ENCODE results near the gene LRRC36. TPM values are rescaled to one million over a fixed set of nuclear protein-coding genes. Genes with fewer than 3 reads are reported as not detected.
A peak's percentile ranks its signal among the peaks of the same experiment; 100 is the strongest.
"Not testable (repeated sequence)": the region's sequence is repeated elsewhere in the genome, so short reads cannot be mapped to it uniquely, and the experiment has no call there.

LRRC36 gene
- total RNA-seq, 1 experiment from 2014 or later: not detected

DNA sequence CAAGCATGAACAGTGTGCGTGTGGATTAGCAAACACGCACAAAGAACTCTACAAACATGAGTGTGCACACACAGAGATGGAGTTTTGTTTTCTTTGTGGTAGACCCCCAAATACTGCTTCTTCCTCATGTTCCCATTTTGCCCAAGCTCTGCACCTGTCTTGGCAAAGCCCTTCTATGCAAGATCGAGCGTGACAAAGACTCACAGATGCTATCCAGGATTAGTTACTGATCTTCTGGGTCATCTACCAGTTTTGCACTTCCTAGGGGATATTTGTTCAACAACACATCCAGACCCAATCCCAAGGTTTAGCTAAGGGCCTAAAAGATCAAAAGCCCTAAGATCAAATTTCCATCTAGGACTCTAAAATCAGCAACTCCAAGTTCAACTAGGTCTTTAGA lies 16.0 kb downstream of the LRRC36 start:
- no peaks in the 10 kb centered on the region for H3K36me3 ChIP-seq
- H3K27ac ChIP-seq: no peak overlapping the region
- H3K27me3 ChIP-seq (replicated peaks): no peaks in the 10 kb centered on the region
- H3K9me3 ChIP-seq (replicated peaks): no peaks in the 10 kb centered on the region
- no peak for DNase-seq (ENCODE audit: low read depth in 1 of 2, low spot score in 2 of 2)
- H3K4me3 ChIP-seq: no peak overlapping the region
- H3K4me1 ChIP-seq (replicated peaks): peaks cover 3% of the 10 kb centered on the region; the same call in 1 of the 2 replicates

DNA sequence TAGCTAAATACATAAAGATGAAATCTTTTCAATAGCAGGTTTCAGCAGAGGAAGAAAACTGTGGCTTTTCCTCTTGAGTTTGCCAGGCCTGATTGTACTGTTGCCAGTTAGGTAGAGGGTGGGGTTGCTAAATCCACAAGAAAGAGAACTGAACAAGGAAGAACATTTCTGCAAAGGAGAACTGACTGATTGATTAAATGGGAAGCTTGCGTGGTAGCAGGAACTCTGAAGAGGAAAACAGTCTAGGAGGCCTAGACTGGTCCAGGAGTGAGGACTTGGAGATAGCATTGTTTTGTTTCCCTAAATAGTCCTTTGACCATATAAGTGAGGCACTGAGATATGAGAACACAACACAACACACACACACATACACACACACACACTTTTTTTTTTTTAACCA lies 18.8 kb downstream of the LRRC36 start:
- DNase-seq (ENCODE audit: low read depth in 1 of 2, low spot score in 2 of 2): no peak
- H3K27me3 ChIP-seq (replicated peaks): no peaks in the 10 kb centered on the region
- no peak overlapping the region for H3K27ac ChIP-seq
- H3K36me3 ChIP-seq: no peaks in the 10 kb centered on the region
- H3K4me3 ChIP-seq: no peak overlapping the region
- H3K9me3 ChIP-seq (replicated peaks): no peaks in the 10 kb centered on the region
- peaks cover 3% of the 10 kb centered on the region; the same call in 1 of the 2 replicates for H3K4me1 ChIP-seq (replicated peaks)

DNA sequence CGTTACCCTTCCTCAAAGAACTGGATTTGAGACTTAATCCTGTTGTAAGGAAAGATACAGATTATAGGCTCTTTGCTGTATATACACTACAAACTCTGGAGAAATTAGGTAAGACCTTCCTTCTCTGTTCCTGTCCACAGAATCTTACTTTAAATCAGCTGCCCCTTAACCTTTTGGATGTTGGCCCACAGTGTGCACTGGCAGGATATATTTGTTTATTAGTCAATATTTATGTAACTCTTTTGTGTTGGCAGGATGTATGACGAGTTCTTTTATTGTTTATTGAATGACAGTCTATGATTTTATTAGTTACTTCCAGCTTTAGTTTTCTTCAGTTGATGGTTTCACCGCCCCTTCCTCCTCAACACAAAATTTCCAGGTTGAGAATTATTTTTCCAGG lies 19.7 kb downstream of the LRRC36 start:
- Histone ChIP-seq H3K27ac (no peak overlapping the region), H3K4me1 (replicated peaks) (peaks cover 3% of the 10 kb centered on the region; the same call in 1 of the 2 replicates), H3K4me3 (no peak overlapping the region), H3K36me3 (no peaks in the 10 kb centered on the region), H3K9me3 (replicated peaks) (no peaks in the 10 kb centered on the region), H3K27me3 (replicated peaks) (no peaks in the 10 kb centered on the region)
- no peak for DNase-seq (ENCODE audit: low read depth in 1 of 2, low spot score in 2 of 2)

DNA sequence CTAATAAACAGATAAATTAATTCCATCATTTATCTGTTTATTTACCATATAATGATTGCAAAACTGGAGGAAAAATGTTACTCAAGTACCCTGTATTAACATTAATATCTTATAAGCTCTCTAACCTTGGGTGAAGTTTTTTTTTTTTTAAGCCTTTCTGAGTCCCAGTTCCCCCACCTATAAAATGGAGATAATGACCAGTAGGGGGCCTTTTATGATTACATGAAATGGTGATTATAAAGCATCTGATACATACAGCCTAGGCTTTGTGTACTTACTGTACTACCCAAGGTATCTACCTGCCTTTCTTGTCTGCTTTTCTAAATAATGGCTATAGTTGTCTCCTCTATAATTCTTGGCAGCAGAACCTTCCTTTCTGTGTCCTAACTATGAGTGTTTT lies 22.6 kb downstream of the LRRC36 start:
- Histone ChIP-seq H3K27me3 (replicated peaks) (no peaks in the 10 kb centered on the region), H3K4me3 (no peak overlapping the region), H3K9me3 (replicated peaks) (no peaks in the 10 kb centered on the region), H3K27ac (no peak overlapping the region), H3K4me1 (replicated peaks) (no peaks in the 10 kb centered on the region), H3K36me3 (no peaks in the 10 kb centered on the region)
- peak in 1 of 2 experiments; percentile 12 for DNase-seq (ENCODE audit: low read depth in 1 of 2, low spot score in 2 of 2)

DNA sequence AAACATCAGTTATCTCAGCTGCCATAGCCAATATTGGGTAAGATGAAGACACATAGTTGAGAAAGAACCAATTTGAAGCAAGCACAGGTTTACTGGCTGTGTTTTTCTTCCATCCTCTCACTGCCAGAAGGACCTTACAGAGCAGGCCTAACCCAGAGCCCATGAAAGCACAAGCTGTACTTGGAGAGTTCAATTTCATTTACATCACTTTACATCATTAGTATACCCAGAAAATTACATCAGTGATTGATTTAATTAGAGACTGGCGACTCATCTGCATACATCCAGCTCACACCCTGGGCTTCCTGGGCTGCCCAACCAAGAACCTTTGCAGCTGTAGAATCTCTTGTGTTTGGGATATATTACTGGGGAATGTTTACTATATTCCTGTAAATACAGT lies 23.7 kb downstream of the LRRC36 start:
- Histone ChIP-seq H3K27ac (no peak overlapping the region), H3K36me3 (no peaks in the 10 kb centered on the region), H3K4me3 (no peak overlapping the region), H3K4me1 (replicated peaks) (no peaks in the 10 kb centered on the region), H3K9me3 (replicated peaks) (no peaks in the 10 kb centered on the region), H3K27me3 (replicated peaks) (no peaks in the 10 kb centered on the region)
- DNase-seq (ENCODE audit: low read depth in 1 of 2, low spot score in 2 of 2): no peak

DNA sequence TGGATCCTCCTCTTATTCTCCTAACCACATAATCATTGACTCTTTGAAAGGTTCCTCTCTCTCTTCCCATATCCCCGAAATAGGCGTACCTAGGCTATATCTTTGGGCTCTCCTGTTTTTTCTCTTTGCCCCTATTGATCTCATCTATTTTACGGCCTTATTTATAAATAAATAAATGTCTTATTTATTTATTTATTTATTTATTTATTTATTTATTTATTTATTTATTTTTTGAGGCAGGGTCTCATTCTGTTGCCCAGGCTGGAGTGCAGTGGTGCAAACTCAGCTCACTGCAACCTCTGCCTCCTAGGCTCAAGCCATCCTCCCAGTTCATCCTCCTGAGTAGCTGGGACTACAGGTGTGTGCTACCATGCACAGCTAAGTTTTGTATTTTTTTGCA lies 25.8 kb downstream of the LRRC36 start:
- not testable (repeated sequence) for H3K36me3 ChIP-seq

DNA sequence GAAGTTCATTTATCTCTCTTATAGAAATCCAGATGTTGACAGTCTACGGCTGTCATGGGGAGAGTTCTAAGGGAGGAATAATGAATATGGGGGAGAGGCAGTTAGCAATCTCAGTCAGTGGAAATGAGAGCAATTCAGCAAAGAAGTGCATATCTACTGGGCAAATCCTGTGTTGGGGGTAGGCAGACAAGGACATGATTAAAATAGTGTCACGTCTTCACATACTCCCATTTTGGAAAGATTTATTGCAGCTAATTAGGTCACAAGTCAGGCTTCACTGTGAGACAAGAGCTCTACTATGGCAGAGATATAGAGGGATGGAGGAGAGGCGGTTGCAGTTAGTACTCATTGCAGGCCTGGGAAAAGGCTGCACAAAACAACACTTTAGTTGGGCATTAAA lies 29.8 kb downstream of the LRRC36 start:
- H3K36me3 ChIP-seq: no peaks in the 10 kb centered on the region
- no peak for DNase-seq (ENCODE audit: low read depth in 1 of 2, low spot score in 2 of 2)
- H3K4me1 ChIP-seq (replicated peaks): no peaks in the 10 kb centered on the region
- H3K27ac ChIP-seq: no peak overlapping the region
- no peaks in the 10 kb centered on the region for H3K9me3 ChIP-seq (replicated peaks)
- no peak overlapping the region for H3K4me3 ChIP-seq
- H3K27me3 ChIP-seq (replicated peaks): peaks cover 11% of the 10 kb centered on the region; the same call in 1 of the 2 replicates

More for the DNA sequence above, 25.8 kb downstream of the LRRC36 start:
- not testable (repeated sequence) for H3K27ac ChIP-seq; H3K27me3 ChIP-seq (replicated peaks); H3K4me3 ChIP-seq; H3K4me1 ChIP-seq (replicated peaks); DNase-seq (ENCODE audit: low read depth in 1 of 2, low spot score in 2 of 2); H3K9me3 ChIP-seq (replicated peaks)

DNA sequence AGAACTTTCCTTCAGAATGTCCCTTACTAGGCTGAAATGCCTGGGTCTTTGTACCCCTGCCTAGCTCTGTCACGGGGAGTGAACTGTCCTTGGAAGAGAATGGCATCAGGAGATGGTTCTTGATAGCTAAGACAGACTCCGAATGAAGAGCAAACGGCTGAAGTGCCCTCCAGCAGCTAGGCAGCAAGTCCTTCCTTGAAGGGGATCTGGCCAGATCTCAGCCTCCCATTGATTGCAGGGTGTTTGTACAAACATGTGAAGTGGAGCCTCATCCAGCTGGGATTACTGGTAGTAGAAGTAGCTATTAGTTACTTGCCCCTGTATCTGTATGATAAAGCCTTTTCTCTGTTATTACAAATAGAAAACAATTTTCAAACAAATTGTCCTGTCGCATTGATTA lies 30.9 kb downstream of the LRRC36 start:
- H3K27me3 ChIP-seq (replicated peaks): peaks cover 13% of the 10 kb centered on the region; the same call in 1 of the 2 replicates
- no peaks in the 10 kb centered on the region for H3K4me1 ChIP-seq (replicated peaks)
- H3K27ac ChIP-seq: no peak overlapping the region
- H3K4me3 ChIP-seq: no peak overlapping the region
- DNase-seq (ENCODE audit: low read depth in 1 of 2, low spot score in 2 of 2): no peak
- H3K9me3 ChIP-seq (replicated peaks): no peaks in the 10 kb centered on the region
- no peaks in the 10 kb centered on the region for H3K36me3 ChIP-seq

DNA sequence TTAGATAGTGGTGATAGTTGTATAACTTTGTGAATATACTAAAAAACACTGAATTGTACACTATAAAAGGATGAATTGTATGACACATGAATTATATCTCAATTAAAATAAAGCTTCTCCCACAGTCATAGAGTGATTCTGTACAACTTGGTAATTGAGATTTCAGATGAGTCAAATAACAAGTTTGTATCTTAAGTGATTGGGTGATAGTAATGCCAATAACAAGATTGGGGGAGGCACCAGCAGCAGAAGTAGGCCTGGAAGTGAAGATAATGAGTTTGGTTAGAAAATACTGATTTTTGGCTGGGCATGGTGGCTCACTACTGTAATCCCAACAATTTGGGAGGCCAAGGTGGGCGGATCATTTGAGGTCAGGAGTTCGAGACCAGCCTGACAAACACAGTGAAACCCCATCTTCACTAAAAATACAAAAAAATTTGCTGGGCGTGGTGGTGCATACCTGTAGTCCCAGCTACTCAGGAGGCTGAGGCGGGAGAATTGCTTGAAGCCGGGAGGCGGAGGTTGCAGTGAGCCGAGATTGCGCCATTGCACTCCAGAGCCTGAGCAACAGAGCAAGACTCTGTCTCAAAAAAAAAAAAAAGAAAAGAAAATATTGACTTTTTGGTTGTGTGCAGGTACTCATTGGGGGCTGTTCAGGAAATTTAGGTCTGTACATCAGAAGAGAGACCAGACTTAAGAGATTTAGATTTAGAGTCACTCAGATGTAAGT lies 33.1 kb downstream of the LRRC36 start:
- H3K27me3 ChIP-seq (replicated peaks): peaks cover 33% of the 10 kb centered on the region
- DNase-seq (ENCODE audit: low read depth in 1 of 2, low spot score in 2 of 2); H3K4me1 ChIP-seq (replicated peaks); H3K27ac ChIP-seq; H3K36me3 ChIP-seq; H3K4me3 ChIP-seq; H3K9me3 ChIP-seq (replicated peaks): not testable (repeated sequence)

DNA sequence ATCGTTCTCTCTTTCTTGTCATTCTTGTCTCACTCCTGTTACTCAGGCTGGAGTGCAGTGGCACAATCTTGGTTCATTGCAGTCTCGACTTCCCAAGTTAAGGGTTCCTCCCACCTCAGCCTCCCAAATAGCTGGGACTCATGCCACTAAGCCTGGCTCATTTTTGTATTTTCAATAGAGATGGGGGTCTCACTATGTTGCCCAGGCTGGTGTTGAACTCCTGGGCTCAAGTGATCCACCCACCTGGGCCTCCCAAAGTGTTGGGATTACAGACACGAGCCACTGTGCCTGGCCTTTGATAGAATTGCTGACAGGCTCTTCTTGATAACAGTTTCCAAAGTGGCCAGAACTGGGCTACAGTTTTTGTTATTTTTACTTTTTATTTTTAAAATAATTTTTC lies 34.4 kb downstream of the LRRC36 start:
- H3K4me3 ChIP-seq: no peak overlapping the region
- no peaks in the 10 kb centered on the region for H3K36me3 ChIP-seq
- no peak for DNase-seq (ENCODE audit: low read depth in 1 of 2, low spot score in 2 of 2)
- no peak overlapping the region for H3K27ac ChIP-seq
- peaks cover 43% of the 10 kb centered on the region for H3K27me3 ChIP-seq (replicated peaks)
- H3K9me3 ChIP-seq (replicated peaks): no peaks in the 10 kb centered on the region
- H3K4me1 ChIP-seq (replicated peaks): no peaks in the 10 kb centered on the region

DNA sequence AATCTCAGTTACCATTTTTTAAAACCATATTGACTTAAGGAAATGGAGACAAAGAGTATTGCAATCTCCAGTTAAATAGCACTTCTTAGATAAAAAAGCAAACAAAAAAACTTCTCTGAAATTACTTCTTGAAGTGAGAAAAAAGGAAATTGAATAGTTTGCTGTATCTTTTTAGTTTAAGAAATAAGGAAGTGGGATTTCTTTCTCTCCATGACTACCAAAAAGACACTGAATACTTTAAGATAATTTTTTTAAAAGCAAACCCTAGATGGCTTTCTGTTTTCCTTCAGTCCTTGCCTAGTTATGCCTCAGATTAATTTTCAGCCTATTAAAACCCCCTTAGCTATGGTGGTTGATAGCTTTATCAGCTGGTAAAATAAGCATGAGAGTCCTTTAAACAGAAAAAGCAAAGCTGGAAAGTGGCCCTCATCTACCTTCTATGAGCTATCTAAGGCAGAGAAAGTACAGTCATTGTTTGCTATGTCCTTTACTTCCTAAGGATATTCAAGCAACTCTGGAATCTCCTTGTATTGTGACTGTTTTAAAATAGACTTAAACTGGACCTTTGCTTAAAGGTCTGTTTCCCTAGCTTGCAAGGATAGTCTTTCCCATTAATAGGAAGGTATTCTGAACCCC lies 38.1 kb downstream of the LRRC36 start:
- DNase-seq (ENCODE audit: low read depth in 1 of 2, low spot score in 2 of 2): no peak
- Histone ChIP-seq H3K27ac (no peak overlapping the region), H3K36me3 (no peaks in the 10 kb centered on the region), H3K4me1 (replicated peaks) (no peaks in the 10 kb centered on the region), H3K9me3 (replicated peaks) (no peaks in the 10 kb centered on the region), H3K4me3 (no peak overlapping the region), H3K27me3 (replicated peaks) (peaks cover 41% of the 10 kb centered on the region)

DNA sequence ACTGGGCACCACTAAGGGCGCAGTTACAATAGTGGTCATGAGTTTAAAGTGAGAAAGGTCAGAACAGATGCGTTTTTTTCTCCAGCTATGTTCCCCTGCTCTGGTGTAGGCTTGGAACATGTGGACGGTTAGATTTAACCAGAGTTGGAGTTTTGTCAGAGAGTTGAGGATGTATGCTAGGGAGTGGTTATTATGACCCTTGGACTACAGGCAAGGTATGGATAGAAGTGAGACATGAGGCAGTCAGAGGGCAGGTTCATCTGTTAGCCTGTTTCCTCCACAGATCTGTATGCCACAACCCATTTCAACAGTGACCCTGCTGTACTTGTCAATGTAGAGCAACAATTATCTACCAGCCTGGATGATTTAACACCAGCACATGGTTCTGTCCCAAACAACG lies 44.0 kb downstream of the LRRC36 start:
- H3K36me3 ChIP-seq: no peaks in the 10 kb centered on the region
- H3K9me3 ChIP-seq (replicated peaks): no peaks in the 10 kb centered on the region
- H3K27ac ChIP-seq: no peak overlapping the region
- no peak overlapping the region for H3K4me3 ChIP-seq
- no peak for DNase-seq (ENCODE audit: low read depth in 1 of 2, low spot score in 2 of 2)
- H3K4me1 ChIP-seq (replicated peaks): no peaks in the 10 kb centered on the region
- peaks cover 14% of the 10 kb centered on the region; the same call in 1 of the 2 replicates for H3K27me3 ChIP-seq (replicated peaks)

DNA sequence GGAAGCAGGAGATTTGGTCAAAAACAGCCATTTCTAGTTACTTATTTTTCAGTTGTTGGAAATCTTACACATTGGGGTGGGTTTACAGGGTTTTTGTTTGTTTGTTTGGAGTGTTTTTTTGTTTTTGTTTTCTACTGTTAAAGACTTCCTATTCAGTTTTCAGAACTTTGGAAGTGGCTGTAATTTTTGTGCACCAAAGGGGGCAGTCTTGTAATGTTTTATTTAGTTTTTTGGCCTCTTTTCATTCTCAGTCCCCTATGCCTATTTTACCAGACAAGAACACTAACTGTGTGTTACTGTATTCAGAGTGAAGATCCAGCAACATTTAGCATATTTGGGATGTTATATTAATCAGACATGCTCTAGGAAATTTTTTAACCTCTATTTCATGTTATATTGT lies 46.0 kb downstream of the LRRC36 start:
- no peak overlapping the region for H3K27ac ChIP-seq
- H3K4me1 ChIP-seq (replicated peaks): no peaks in the 10 kb centered on the region
- H3K36me3 ChIP-seq: no peaks in the 10 kb centered on the region
- H3K27me3 ChIP-seq (replicated peaks): peaks cover 11% of the 10 kb centered on the region; the same call in 1 of the 2 replicates
- no peak overlapping the region for H3K4me3 ChIP-seq
- no peak for DNase-seq (ENCODE audit: low read depth in 1 of 2, low spot score in 2 of 2)
- H3K9me3 ChIP-seq (replicated peaks): no peaks in the 10 kb centered on the region

DNA sequence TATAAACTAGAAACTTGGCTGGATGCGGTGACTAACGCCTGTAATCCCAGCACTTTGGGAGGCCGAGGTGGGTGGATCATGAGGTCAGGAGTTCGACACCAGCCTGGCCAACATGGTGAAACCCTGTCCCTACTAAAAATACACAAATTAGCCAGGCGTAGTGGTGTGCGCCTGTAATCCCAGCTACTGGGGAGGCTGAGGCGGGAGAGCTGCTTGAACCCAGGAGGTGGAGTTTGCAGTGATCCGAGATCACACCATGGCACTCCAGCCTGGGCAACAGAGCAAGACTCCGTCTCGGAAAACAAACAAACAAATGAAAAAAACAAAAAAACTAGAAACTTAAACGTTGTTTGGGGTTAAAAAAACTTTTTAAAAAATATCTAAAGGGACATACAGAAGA lies 49.4 kb downstream of the LRRC36 start:
- not testable (repeated sequence) for H3K9me3 ChIP-seq (replicated peaks); H3K36me3 ChIP-seq; H3K4me1 ChIP-seq (replicated peaks)

More for the DNA sequence above, 49.4 kb downstream of the LRRC36 start:
- not testable (repeated sequence) for H3K27ac ChIP-seq; H3K4me3 ChIP-seq; DNase-seq (ENCODE audit: low read depth in 1 of 2, low spot score in 2 of 2); H3K27me3 ChIP-seq (replicated peaks)

All from SJSA1 (cell line).